Globus pallidus (tissue), 1 donor: ENCODE results near the gene SKOR1.

ENCODE experiments used
- DNase-seq: peaks from one replicate; pipeline ENCODE4 v3.0.0-alpha.2; 2015; ENCODE audit warnings: low spot score

SKOR1 gene

GRCh38 chr15:67796196-67797127 is 28.8 kb upstream of the SKOR1 start:
- DNase-seq = no peak

- no peak for DNase-seq
These were observed 25.5 kb upstream of the SKOR1 start for GRCh38 chr15:67799801-67800205.

- DNase-seq = no peak
These were observed 24.2 kb upstream of the SKOR1 start for GRCh38 chr15:67801142-67801541.

GRCh38 chr15:67801926-67802914 is 23.1 kb upstream of the SKOR1 start:
- no peak for DNase-seq

GRCh38 chr15:67803299-67803698 is 22.0 kb upstream of the SKOR1 start:
- DNase-seq = no peak

- peak; percentile 12 for DNase-seq
These were observed 21.1 kb upstream of the SKOR1 start for GRCh38 chr15:67803996-67804843.

GRCh38 chr15:67805008-67805665 is 20.2 kb upstream of the SKOR1 start:
- DNase-seq = no peak

- DNase-seq = no peak
These were observed 19.4 kb upstream of the SKOR1 start for GRCh38 chr15:67805666-67806516.

GRCh38 chr15:67806536-67806935 is 18.8 kb upstream of the SKOR1 start:
- no peak for DNase-seq

- DNase-seq = no peak
These were observed 18.2 kb upstream of the SKOR1 start for GRCh38 chr15:67807141-67807540.

- DNase-seq = no peak
These were observed 17.5 kb upstream of the SKOR1 start for GRCh38 chr15:67807836-67808235.

GRCh38 chr15:67808821-67809220 is 16.5 kb upstream of the SKOR1 start:
- DNase-seq = no peak

- no peak for DNase-seq
These were observed 15.9 kb upstream of the SKOR1 start for GRCh38 chr15:67809441-67809840.

GRCh38 chr15:67809866-67810265 is 15.4 kb upstream of the SKOR1 start:
- no peak for DNase-seq

- DNase-seq = no peak
These were observed 13.1 kb upstream of the SKOR1 start for GRCh38 chr15:67812241-67812644.

GRCh38 chr15:67813104-67813634 is 12.1 kb upstream of the SKOR1 start:
- DNase-seq = no peak

GRCh38 chr15:67815036-67815592 is 10.2 kb upstream of the SKOR1 start:
- DNase-seq = no peak

GRCh38 chr15:67816668-67817067 is 8.6 kb upstream of the SKOR1 start:
- no peak for DNase-seq

- DNase-seq = no peak
These were observed 6.8 kb upstream of the SKOR1 start for GRCh38 chr15:67818464-67818863.

- no peak for DNase-seq
These were observed 5.7 kb upstream of the SKOR1 start for GRCh38 chr15:67819636-67820035.
